Body of pancreas (tissue), 4 donors: ENCODE results near the gene ABHD17A. TPM values are rescaled to one million over a fixed set of nuclear protein-coding genes. Genes with fewer than 3 reads are reported as not detected.
A peak's percentile ranks its signal among the peaks of the same experiment; 100 is the strongest.

Source experiments
- ATAC-seq: fragments of 150-250 bp; one replicate; pipeline ENCODE4 v1.9.1; 2016
- DNase-seq, 4 donors: peaks; one replicate each; pipeline ENCODE4 v3.0.0-alpha.2; 2019
- H3K27ac ChIP-seq, 4 donors: fragments of 200-600 bp; sonication (generic); 1 replicate in 3 of 4; 2 replicates in 1 of 4; pipeline versions ENCODE4 v1.5.1 to v1.6.1; 2016 to 2019; ENCODE audit warnings: mild to moderate bottlenecking in 1 of 4, mixed read lengths in 1 of 4, moderate library complexity in 1 of 4
- H3K27me3 ChIP-seq, 2 donors: fragments of 200-600 bp; sonication (generic); one replicate each; pipeline ENCODE4 v1.6.0; 2016; ENCODE audit warnings: mild to moderate bottlenecking in 1 of 2
- H3K36me3 ChIP-seq, 2 donors: fragments of 200-600 bp; sonication (generic); replicated peaks in 1 of 2; 2 replicates each; pipeline ENCODE4 v1.5.1; 2016; ENCODE audit warnings: low read depth in 2 of 2; ENCODE audit not compliant: insufficient read depth in 1 of 2
- H3K4me1 ChIP-seq: fragments of 200-600 bp; sonication (generic); one replicate; pipeline ENCODE4 v1.6.0; 2016
- H3K4me3 ChIP-seq, 2 donors: fragments of 200-600 bp; sonication (generic); 1 replicate in 1 of 2; 2 replicates in 1 of 2; pipeline ENCODE4 v1.5.1; 2016 to 2019
- H3K9me3 ChIP-seq, 3 donors: fragments of 200-600 bp; sonication (generic); 1 replicate in 2 of 3; 2 replicates in 1 of 3; pipeline ENCODE4 v1.5.1; 2016
- POLR2A ChIP-seq, 3 donors: fragments of 450-650 bp; IDR thresholded peaks; one replicate each; pipeline ENCODE4 v1.6.1; 2016; ENCODE audit warnings: antibody characterized with exemption in 3 of 3, mild to moderate bottlenecking in 2 of 3
- WGBS, 2 donors: methylation state at CpG; one replicate each; pipeline ENCODE4 v1.1.5; 2017; 5-methylcytosine and 5-hydroxymethylcytosine counted together
- intact Hi-C: fragments of 100-400 bp; cut with DNase I; formaldehyde crosslinking; loops from one replicate; pipeline ENCODE4 v1.15.1; 2023
- total RNA-seq, 2 donors: library from RNA; depleted of rRNA; stranded (reverse); fragments of >200 nt; gene quantifications; one replicate each; pipeline ENCODE4 v1.1.0, GENCODE V29; 2016
- TF ChIP-seq, protein P1 (sequence below), 7 experiments: fragments of 450-650 bp in 4 of 7; fragments of 200-600 bp in 3 of 7; sonication (generic) in 3 of 7; IDR thresholded peaks; one replicate each; pipeline ENCODE4 v1.5.1; 2016 to 2019; ENCODE audit warnings: antibody characterized with exemption in 7 of 7

ABHD17A gene
- total RNA-seq, 2 donors from 2014 or later: 56.8 to 100 TPM

- Histone ChIP-seq H3K27ac (peak within 1 kb of the TSS; percentile 81 to 95 (median 89)), H3K4me1 (peaks cover 67% of the 10 kb centered on the region), H3K36me3 (no peaks in the 10 kb centered on the region), H3K27me3 (no peaks in the 10 kb centered on the region), H3K4me3 (peak within 1 kb of the TSS in 1 of 2 donors; percentile 39), H3K9me3 (no peaks in the 10 kb centered on the region)
- DNase-seq (peak; percentile 99 to 100 (median 100)), ATAC-seq (peak; percentile 94)
- TF ChIP-seq, protein P1, sequence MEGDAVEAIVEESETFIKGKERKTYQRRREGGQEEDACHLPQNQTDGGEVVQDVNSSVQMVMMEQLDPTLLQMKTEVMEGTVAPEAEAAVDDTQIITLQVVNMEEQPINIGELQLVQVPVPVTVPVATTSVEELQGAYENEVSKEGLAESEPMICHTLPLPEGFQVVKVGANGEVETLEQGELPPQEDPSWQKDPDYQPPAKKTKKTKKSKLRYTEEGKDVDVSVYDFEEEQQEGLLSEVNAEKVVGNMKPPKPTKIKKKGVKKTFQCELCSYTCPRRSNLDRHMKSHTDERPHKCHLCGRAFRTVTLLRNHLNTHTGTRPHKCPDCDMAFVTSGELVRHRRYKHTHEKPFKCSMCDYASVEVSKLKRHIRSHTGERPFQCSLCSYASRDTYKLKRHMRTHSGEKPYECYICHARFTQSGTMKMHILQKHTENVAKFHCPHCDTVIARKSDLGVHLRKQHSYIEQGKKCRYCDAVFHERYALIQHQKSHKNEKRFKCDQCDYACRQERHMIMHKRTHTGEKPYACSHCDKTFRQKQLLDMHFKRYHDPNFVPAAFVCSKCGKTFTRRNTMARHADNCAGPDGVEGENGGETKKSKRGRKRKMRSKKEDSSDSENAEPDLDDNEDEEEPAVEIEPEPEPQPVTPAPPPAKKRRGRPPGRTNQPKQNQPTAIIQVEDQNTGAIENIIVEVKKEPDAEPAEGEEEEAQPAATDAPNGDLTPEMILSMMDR (IDR thresholded peaks at IDR 0.05): peak in 1 of 7 experiments; percentile 2
- TF ChIP-seq POLR2A (IDR thresholded peaks at IDR 0.05): peak; percentile 67 to 86 (median 82)
- WGBS, 2 donors: 0% methylated on average over 16 to 88 of the region's 92 CpGs
- intact Hi-C loops: no loop called here
These were observed 20.0 kb upstream of the ABHD17A start, which contains the start of the genes ADAT3 and SCAMP4 for GRCh38 chr19:1905110-1905862. ADAT3 (plus strand) TSS chr19:1905399; CDS start chr19:1912048, 6,649 bp downstream. SCAMP4 (plus strand) TSS chr19:1905399; CDS start chr19:1915020, 9,621 bp downstream.

DNA sequence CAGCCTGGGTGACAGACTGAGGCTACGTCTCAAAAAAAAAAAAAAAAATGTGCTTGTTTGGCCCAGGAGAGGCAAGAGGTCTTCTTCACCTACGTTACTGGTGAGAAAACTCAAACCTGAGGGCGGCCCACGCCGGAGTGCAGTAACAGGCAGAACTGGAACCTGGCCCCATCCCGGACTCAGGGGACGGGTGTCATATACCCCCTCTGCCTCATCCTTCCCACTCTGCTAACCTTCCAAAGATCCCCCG lies 19.5 kb upstream of the ABHD17A start:
- Histone ChIP-seq H3K27ac (peak overlapping the region; percentile 81 to 95 (median 89)), H3K4me3 (no peak overlapping the region), H3K27me3 (no peaks in the 10 kb centered on the region), H3K36me3 (no peaks in the 10 kb centered on the region), H3K4me1 (peaks cover 63% of the 10 kb centered on the region), H3K9me3 (no peaks in the 10 kb centered on the region)
- intact Hi-C loops: no loop called here
- 31 to 35% methylated on average over 5 to 8 of the region's 8 CpGs for WGBS, 2 donors
- DNase-seq (no peak), ATAC-seq (no peak)
- TF ChIP-seq, protein P1 (IDR thresholded peaks at IDR 0.05): no peak
- no peak for TF ChIP-seq POLR2A (IDR thresholded peaks at IDR 0.05)

DNA sequence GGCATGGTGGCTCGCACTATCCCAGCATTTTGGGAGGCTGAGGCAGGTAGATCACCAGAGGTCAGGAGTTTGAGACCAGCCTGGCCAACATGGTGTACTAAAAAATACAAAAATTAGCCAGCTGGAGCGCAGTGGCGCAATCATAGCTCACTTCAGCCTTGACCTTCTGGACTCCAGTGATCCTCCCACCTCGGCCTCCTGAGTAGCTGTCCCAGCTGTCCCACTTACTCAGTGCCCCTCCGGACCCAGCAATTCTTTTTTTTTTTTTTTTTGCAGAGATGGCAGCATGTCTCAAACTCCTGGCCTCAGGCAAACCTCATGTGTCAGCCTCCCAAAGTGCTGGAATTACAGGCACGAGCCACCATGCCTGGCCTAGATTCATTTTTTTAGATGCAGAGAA lies 17.6 kb upstream of the ABHD17A start:
- no peaks in the 10 kb centered on the region for H3K36me3 ChIP-seq
- H3K27me3 ChIP-seq: no peaks in the 10 kb centered on the region
- H3K4me3 ChIP-seq: no peak overlapping the region
- WGBS, 2 donors: 69 to 71% methylated on average over 6 of the region's 6 CpGs
- no peaks in the 10 kb centered on the region for H3K9me3 ChIP-seq
- ATAC-seq (no peak), DNase-seq (no peak)
- H3K27ac ChIP-seq: peak overlapping the region in 2 of 4 donors; percentile 44 to 91
- peaks cover 46% of the 10 kb centered on the region for H3K4me1 ChIP-seq
- intact Hi-C loops: no loop called here
- TF ChIP-seq, protein P1 (IDR thresholded peaks at IDR 0.05): no peak
- no peak for TF ChIP-seq POLR2A (IDR thresholded peaks at IDR 0.05)

DNA sequence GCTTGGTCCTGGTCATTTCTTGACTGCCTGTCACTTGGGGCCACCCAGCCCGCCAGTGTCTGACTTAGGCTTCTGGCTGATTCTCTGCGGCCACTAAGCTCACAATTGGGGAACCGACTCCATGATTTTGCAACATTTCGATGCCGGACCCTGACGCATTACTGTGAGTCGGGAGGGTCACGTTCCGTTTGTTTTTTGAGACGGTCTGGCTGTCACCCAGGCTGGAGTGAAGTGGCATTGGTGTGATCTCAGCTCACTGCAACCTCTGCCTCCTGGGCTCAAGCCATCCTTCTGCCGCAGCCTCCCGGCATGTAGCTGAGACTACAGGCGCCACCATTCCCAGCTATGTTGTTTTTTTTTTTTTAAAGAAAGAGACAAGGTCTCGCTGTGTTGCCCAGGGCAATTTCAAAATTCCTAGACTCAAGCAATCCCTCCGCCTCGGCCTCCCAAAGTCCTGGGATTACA lies 16.7 kb upstream of the ABHD17A start:
- DNase-seq (peak in 1 of 4 donors; percentile 77), ATAC-seq (no peak)
- Histone ChIP-seq H3K36me3 (no peaks in the 10 kb centered on the region), H3K27me3 (no peaks in the 10 kb centered on the region), H3K4me3 (no peak overlapping the region), H3K4me1 (peaks cover 44% of the 10 kb centered on the region), H3K9me3 (no peaks in the 10 kb centered on the region), H3K27ac (peak overlapping the region in 1 of 4 donors; percentile 91)
- TF ChIP-seq, protein P1 (IDR thresholded peaks at IDR 0.05): no peak
- TF ChIP-seq POLR2A (IDR thresholded peaks at IDR 0.05): peak in 1 of 3 donors; percentile 43
- intact Hi-C loops: no loop called here
- WGBS, 2 donors: 77 to 86% methylated on average over 15 to 16 of the region's 16 CpGs
